UCSD-AML1 (cell line): ENCODE data around the gene SUN2.

ENCODE experiments used
- DNase-seq: peaks from one replicate; lab custom pipeline; 2025; ENCODE audit not compliant: unreplicated experiment; lab: John Stamatoyannopoulos, UW

SUN2 gene

DNA sequence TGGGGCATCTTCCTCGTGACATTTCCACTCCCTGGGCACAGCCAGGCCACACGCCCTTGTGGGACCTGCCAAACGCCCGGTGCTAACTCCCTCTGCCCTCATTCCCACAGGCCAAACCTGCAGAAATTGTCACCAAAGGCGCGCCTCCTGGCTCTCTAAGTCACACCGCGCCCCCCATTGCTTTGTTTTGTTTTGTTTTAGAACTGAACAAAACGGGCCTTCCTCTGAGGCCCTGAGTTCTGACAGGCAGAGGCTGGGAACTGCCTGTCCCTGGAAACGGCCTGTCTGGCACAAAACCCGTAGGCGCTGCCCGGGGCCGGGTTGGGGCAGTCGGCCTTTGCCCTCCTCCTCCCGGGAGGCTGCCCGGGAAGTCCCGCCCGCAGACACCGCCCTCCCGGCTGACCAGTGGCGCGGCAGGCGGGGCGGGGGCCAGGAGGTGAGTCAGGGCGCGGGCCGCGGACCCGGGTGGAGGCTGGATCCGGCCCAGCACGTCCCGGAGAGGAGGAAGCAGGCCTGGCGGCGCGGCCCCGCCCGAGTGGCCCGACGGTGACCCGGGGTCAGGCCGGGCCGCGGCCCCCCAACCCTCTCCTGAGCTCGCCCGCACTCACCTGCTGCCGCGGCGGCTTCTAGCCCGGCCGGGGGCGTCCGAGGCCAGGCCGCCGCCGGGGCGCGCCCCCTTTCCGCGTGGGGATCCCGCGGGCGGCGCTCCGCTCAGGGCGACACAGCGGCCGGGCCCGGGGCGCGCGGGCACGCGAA is 465 bp downstream of the SUN2 start:
- peak; percentile 78 for DNase-seq

DNA sequence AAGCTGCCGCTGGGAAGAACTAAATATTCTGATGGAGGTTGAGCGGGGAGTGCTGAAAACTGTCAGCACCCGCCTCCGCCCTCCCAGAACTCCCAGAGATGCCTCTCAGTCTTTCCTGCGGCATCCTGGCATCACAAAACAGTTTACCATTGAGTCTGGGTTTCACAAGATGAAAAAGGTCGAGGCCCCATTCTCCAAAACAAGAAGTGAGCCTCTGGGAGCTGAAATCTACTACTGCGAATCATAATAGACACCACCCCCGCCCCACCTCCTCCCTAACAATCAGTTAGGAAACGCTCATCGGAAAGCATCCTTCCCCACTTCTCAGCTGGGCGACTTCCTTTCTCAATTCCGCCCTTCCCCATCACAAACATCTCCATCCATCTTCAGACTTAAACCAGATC is 1.0 kb downstream of the SUN2 start:
- no peak for DNase-seq

DNA sequence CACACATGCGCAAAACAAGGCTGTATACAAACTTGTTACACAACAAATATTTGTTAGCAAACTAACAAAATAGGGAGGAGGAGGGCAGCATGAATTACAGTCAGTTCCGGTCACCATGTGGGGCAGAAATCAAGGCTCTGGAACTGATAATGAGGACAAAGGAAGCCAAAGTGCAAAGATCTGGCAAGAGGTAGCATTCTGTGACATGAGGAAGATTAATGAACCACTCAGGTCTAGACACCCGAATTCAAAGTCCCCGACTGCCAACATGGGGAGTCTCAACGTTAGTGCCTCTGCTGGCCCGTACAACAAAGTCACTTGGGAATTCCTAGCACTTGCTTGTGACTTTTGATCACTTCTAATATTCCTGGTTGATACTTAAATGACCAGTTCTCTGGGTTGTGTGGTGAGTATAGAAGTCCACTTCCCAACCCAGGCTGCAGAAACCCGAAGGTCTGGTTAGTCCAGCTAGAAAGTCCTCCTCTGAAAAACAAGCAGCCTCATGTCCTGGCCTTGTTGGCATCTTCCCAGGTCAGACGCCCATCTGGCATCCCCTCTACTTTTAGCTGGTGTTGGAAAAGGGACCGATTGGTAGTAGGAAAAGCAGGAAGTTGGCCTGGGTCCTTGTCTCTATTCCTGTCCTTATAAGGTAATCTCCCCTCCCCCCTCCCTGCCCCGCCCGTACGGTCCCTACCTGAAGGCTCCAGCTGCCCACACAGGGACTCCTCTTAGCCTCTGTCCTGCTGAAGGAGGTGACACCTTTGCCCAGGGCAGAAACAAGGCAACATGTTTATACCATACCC is 1.6 kb downstream of the SUN2 start:
- DNase-seq = no peak

DNA sequence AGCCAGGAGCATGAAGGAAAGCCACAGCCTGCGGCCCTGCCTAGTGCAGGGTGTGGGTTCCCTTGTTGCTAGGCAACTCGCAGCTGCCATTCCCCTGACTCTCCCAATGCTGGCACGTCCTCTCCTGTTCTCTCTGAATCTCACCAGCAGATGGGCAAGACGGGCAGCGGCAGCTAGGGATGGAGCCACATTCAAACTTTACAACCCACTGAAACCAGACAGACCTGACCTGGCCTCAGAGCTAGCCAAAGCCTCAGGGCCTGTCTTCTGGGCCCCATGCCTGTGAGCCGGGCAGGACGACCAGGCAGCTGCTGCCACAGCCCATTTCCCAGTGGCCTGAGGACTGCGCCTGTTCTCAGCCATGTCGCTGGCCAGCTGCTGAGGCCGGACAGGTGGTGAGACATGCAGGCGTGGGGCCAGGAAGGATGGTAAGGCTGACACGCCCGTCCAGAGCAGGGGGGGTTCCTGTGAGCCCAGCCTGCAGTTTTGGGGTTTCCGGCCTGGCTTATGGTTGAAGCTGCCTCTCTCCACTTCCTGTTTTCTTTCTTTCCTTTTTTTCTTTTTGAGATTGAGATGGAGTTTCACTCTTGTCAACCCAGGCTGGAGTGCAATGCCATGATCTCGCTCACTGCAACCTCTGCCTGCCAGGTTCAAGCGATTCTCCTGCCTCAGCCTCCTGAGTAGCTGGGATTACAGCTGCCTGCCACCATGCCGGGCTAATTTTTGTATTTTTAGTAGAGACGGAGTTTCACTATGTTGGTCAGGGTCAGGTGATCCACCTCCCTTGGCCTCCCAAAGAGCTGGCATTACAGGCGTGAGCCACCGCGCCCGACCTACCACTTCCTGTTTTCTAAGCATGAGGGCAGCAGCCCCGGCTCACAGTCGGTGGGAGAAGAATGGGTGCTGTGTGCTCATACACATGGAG is 4.1 kb downstream of the SUN2 start:
- peak; percentile 67 for DNase-seq

DNA sequence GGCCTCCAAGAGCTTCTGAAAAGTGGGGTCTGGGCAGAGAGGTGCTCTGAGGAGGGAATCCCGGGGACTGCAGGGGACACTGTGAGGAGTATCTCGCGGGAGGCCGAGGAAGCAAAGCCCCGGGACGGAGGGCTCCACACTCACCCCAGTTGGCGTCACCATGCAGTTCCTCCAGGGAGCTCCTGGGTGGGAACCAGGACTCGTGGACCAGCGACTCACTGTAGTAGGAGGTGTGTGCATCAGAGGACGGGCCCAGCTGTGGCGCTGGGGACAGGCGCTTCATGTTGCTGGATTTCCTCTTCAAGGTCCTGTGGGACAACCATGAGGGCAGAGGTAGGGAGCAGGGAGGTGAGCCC is 4.8 kb downstream of the SUN2 start:
- DNase-seq = no peak

DNA sequence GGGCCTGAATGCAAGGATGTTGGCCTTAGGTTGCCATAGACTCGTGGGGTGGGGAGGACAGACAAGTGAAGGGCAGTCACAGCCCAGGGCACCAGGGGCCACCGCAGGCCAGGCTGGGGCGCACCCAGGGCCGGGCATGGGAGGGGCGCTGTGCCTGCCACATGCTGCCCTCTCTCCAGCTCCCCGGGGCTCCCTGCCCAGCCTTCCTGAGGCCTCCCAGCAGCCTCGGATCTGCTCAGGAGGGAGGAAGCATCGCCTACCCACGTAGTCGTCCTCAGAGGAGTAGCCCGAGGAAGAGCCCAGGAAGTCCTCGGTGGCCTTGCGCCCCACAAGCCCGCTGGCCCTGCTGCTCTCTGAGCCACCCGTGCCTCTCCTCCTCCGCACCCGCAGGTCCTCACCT is 5.2 kb downstream of the SUN2 start:
- no peak for DNase-seq

DNA sequence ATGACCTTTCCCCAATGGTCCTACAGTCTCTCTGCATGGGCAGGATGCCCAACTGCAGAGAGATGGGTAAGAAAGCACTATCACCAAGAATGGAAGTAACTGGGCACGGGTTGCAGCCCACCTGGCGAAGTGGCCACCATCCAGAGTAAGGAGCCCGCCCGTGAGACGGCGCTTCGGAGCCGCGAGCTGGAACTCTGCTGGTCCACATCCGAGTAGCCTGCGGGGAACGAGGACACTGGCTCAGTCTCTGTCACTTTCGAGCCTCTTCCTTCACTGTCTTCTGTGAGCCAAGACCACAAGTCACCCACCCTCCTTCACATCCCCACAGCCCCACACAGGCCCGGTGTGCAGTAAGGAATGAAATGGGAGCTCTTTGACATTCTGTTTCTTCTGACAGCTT is 5.7 kb downstream of the SUN2 start:
- no peak for DNase-seq

DNA sequence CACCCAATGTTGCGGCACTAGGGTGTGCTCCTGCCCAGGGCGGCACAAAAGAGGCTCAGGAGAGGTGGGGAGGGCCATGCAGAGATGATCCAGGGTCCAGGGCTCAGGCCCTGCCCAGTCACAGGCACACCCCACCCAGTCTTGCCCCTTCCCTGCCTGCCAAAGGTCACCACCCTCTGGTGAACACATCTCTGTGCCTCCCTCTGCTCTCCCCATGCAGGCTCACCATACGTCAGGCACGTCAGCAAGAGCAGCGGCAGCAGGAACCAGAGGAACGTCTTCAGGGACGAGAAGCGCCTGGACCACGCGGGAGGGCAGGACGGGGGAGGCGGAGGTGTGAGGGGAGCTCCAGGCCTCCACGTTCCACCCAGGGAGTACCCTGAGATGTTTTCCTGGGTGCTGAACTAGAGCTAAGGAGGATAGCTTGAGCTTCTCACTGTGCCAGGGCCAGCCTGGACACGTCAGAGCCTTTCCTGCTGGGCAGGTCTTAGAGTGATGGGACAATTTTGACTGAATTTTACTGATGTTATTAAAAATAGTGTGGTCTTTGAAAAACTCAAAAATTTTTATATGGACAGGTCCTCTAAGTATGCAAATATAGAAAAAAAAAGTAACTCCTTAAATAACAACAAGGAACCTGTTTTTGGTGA is 7.2 kb downstream of the SUN2 start:
- no peak for DNase-seq

DNA sequence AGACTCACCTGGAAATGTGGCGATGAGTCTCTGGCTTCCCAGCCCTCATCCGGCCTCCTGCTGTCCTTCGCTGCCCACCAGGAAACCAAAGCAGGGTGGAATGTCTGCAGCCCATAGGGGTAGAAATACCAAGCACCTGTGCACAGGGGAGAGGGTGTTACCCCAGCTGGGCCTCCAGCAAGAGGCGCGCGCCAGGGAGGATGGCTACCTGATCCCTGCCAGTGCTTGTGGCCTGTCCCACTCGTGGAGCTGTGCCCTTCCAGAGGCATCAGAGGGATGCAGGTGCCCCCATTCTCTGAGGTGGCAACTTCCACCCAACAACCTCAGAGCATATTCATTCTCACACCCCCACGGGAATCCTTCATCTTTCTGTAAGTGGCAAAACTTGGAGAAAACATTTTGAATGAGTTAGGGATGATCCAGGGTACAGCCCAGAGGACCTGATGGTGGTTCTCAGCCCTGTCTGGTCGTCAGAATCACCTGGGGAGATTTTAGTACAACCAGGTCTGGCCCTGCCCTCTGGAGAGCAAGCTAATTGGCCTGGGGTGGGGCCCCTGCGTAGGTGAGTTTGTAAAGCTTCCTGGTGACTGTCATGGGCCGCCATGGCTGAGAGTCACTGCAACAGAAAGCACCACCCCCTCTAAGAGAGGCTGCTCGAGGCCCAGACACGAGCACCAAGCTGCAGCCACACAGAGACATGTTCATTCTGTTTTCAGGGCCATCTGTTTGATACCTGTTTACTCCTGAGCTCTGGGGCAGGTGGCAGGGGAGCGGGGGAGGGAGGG is 9.9 kb downstream of the SUN2 start:
- DNase-seq = no peak

DNA sequence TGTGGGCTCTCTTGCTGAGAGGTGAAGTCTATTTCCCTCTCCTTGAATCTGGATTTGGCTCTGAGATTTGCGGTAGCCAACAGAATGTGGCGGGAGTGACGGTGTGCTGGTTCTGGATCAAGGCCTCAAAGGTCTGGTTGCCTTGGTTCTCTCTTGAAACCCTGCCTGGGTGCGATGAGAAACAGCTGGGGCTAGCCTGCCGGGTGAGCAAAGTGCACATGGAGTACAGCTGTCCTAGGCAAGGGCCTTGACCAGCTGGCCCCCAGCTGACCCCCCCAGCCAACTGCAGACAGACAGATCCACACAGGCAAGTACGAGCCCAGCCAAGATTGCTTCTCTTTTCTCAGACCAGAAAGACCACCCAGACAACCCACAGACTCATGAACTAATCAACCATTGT is 10.8 kb downstream of the SUN2 start:
- DNase-seq = no peak

DNA sequence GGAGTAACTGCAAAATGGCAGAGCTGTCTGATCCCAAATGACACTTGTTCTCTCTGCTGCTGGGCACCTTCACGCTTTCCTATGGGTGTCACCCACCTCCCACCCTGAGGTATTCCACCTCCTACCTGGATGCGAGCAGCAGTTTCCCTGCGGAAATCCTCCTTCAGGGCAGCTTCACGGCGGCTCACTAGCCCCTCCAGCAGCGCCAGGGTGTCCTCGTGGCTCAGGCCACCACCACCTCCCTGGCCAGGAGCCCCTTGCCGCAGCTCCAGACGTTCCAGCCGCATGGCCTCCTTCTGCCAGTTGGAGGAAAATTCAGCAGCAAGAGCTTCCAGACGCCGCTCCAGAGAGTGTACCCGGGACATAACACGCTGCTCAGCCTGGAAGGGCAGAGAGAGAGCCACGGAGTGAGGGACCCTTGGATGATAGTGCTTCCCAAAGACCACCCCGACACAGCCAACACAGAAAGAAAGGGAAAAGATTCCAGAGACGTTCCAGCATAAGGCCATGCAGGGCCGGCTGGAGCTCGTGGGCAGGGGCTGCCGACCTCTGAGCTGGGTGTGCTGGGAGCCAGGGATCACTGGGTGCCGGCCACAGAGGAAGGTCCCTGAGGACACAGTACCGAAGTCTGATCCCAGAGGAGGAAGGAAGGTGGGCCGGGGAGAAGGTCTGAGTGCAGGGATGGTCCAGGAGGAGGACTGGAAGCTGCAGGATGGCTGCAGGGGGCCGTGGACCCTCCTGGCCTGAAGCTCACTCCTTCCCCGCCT is 13.4 kb downstream of the SUN2 start:
- DNase-seq = no peak

DNA sequence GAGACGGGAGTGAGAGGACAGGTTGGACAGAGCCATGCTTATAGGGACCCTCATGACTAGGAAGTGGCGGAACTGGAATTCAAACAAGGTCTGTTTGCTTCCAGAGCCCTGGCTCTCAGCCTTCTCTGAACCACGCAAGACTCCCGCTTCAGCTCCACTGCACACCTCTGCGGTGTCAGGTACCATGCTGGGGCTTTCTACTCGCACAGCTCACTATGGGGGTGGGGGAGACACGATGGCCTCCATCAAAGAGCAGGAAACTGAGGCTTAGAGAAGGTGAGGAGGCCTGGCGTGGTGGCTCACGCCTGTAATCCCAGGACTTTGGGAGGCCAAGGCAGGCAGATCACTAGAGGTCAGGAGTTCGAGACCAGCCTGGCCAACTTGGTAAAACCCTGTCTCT is 14.2 kb downstream of the SUN2 start:
- no peak for DNase-seq

DNA sequence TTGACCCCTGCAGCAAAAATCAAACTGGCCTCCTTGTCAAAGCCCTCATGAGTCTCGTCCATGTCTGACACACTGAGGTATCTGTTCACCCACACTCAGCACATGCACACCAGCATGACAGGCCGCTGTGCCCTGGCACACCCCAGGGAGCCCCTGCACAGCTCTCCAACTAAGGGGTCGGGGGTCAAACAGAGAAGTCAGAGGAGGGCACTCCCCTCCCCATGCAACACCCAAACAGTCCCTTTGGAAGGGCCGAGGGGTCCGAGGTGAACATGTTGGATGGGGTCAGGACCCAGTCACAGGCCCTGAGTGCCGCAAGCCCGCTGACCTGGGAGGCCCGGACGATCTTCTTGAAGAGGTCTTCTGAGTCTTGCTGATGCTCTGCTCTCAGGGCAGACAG is 14.6 kb downstream of the SUN2 start:
- DNase-seq = no peak

DNA sequence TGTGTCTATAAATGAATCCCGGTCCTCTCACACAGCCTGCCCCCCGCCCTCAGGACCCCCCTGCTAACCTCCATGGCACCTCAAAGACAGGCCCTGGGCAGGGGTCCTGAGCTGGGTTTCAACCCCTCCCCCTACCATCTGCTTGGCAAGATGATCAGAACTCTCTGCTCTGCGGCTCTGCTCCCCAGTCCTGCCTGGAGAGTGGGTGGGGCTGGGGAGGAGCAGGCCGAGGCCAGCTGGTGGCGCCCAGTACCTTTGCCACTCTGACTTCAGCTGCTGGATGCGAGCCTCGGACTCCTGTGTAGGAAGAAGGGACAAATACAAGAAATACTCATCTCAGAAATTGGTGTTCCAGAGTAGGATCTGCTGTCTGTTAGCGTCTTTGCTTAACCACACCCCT is 15.0 kb downstream of the SUN2 start:
- no peak for DNase-seq

DNA sequence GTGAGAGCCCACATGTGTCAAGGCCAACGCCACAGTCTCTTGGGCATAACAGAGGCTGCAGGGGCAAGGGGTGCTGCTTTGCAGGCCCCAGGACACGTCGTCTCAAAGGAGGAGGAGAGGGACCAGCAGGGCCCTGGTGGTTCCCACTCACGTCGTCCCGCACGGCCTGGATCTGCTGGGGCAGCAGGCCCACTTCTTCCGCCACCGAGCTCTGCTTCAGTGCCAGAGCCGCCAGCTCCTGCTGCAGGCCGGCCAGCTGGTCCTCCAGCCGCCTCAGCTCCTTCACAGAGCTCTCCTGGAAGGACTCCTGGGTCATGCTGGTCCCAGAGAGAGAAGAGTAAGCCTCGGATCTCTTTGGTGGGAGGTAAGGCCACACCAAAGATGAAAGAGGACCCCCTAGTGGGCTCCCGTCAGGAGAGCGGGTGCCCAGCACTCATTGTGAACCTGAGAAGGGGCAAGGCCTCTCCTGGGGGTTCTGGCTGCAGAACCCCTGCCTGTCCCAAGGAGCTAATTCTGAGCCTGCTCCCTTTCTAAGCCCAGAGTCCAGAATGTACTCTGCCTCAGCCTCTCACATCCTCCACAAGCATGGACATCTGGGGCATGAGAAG is 15.6 kb downstream of the SUN2 start:
- DNase-seq = no peak

DNA sequence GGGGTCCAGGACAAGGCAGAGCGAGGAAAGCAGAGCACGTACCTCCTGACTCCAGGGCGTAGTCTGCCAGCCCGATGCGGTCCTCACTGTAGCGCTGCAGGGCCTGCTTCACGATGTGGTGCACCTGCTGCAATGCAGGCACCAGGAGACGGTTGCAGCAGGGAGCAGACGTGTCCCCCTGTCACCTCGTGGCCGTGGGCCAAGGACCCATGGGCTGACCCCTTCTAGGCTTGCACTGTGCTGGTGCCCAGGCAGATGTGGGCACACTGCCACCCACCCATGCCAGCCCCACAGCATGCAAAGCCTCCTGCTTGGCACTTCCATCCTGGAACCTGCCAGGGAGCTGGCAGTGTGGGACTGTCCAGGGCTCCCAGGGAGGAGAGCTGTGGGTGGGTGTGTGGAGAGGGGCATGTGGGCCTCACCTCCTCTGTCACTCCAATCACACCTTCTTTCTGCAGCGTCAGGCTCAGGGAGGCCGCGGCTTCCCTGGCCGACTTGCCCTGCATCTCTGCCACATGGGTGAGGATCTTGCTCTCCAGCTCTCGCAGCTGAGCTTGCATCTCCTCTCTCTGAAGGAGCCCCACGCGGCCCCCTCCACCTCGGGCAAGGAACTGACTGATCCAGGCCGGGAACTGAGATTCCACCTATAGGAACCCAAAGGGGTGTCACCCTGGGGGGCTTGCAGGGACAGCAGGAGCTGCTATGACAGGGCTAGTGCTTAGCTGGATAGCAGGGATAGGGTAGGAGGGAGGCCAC is 16.3 kb downstream of the SUN2 start:
- DNase-seq = no peak

DNA sequence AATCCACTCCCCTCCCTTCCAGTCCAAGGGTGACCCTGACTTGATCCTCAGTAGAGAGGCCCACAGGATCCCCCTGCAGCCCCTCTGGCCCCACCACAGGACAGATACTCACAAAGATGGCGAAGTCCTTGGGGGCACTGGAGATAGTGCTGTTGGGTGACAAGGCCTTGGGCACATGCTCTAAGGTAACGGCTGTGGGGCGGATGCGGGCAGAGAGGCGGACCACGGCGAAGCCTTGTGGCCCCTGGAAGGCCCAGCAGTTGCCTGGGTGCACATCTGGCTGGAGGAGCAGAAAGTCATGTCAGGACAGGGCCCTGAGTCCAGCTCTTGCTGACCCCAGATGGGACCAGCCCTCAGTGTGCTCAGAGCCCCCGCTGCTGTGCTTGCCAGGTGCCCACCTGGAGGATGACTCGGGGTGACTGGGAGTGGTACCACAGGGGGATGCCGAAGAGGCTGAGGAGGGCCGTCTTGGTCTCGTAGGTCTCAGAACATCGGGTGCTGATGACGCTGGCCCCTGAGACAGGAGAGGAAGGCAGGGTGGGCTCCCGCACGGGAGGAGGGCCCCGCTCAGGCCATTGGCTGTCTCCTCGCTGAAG is 17.2 kb downstream of the SUN2 start:
- no peak for DNase-seq
